ENCODE data around the gene MRPS22. TPM values are rescaled to one million over a fixed set of nuclear protein-coding genes. Genes with fewer than 3 reads are reported as not detected.

MRPS22 gene
- polyA plus RNA-seq, 3 donors: 38.5 to 46.2 (median 38.9) TPM

- H3K27ac ChIP-seq (ENCODE audit: low read depth, low read length): no peak overlapping the region
- 50 to 89% (median 56%) methylated on average over 2 of the region's 2 CpGs for WGBS, 3 donors
These were observed 34.7 kb upstream of the MRPS22 start for GRCh38 chr3:139309061-139309591.

- no peak overlapping the region for H3K27ac ChIP-seq (ENCODE audit: low read depth, low read length)
- WGBS, 3 donors: 71 to 86% (median 79%) methylated on average over 4 of the region's 4 CpGs
These were observed 33.9 kb upstream of the MRPS22 start for GRCh38 chr3:139309880-139310279.

GRCh38 chr3:139310474-139310933 is 33.3 kb upstream of the MRPS22 start:
- WGBS, 3 donors: 64 to 87% (median 69%) methylated on average over 8 of the region's 8 CpGs

GRCh38 chr3:139311557-139311956 is 32.3 kb upstream of the MRPS22 start:
- H3K27ac ChIP-seq (ENCODE audit: low read depth, low read length): no peak overlapping the region
- WGBS, 3 donors: 67 to 86% (median 79%) methylated on average over 1 of the region's 1 CpG

More at GRCh38 chr3:139310474-139310933, 33.3 kb upstream of the MRPS22 start:
- no peak overlapping the region for H3K27ac ChIP-seq (ENCODE audit: low read depth, low read length)

- WGBS, 3 donors: 91 to 100% (median 92%) methylated on average over 1 of the region's 1 CpG
- no peak overlapping the region for H3K27ac ChIP-seq (ENCODE audit: low read depth, low read length)
These were observed 31.4 kb upstream of the MRPS22 start for GRCh38 chr3:139312416-139312815.

GRCh38 chr3:139312959-139313358 is 30.9 kb upstream of the MRPS22 start:
- WGBS, 3 donors: 87 to 94% (median 90%) methylated on average over 2 of the region's 2 CpGs

GRCh38 chr3:139313921-139314320 is 29.9 kb upstream of the MRPS22 start:
- H3K27ac ChIP-seq (ENCODE audit: low read depth, low read length): no peak overlapping the region
- WGBS, 3 donors: 79 to 86% (median 85%) methylated on average over 5 of the region's 5 CpGs

More at GRCh38 chr3:139312959-139313358, 30.9 kb upstream of the MRPS22 start:
- H3K27ac ChIP-seq (ENCODE audit: low read depth, low read length): no peak overlapping the region

- H3K27ac ChIP-seq (ENCODE audit: low read depth, low read length): no peak overlapping the region
- 58 to 65% (median 64%) methylated on average over 6 of the region's 6 CpGs for WGBS, 3 donors
These were observed 26.6 kb upstream of the MRPS22 start for GRCh38 chr3:139317215-139317614.

GRCh38 chr3:139317660-139318430 is 26.0 kb upstream of the MRPS22 start:
- no peak overlapping the region for H3K27ac ChIP-seq (ENCODE audit: low read depth, low read length)
- 87 to 91% (median 90%) methylated on average over 8 of the region's 8 CpGs for WGBS, 3 donors

- no peak overlapping the region for H3K27ac ChIP-seq (ENCODE audit: low read depth, low read length)
- 38 to 61% (median 42%) methylated on average over 3 of the region's 3 CpGs for WGBS, 3 donors
These were observed 25.4 kb upstream of the MRPS22 start for GRCh38 chr3:139318431-139318816.

GRCh38 chr3:139318826-139319225 is 25.0 kb upstream of the MRPS22 start:
- 76 to 86% (median 80%) methylated on average over 6 of the region's 6 CpGs for WGBS, 3 donors
- no peak overlapping the region for H3K27ac ChIP-seq (ENCODE audit: low read depth, low read length)

GRCh38 chr3:139319428-139320402 is 24.1 kb upstream of the MRPS22 start:
- H3K27ac ChIP-seq (ENCODE audit: low read depth, low read length): no peak overlapping the region
- 67 to 73% (median 70%) methylated on average over 10 of the region's 10 CpGs for WGBS, 3 donors

GRCh38 chr3:139320551-139321309 is 23.1 kb upstream of the MRPS22 start:
- WGBS, 3 donors: 76 to 84% (median 81%) methylated on average over 8 of the region's 8 CpGs

GRCh38 chr3:139322346-139322745 is 21.5 kb upstream of the MRPS22 start:
- H3K27ac ChIP-seq (ENCODE audit: low read depth, low read length): no peak overlapping the region
- WGBS, 3 donors: 61 to 83% (median 69%) methylated on average over 5 of the region's 5 CpGs

More at GRCh38 chr3:139320551-139321309, 23.1 kb upstream of the MRPS22 start:
- no peak overlapping the region for H3K27ac ChIP-seq (ENCODE audit: low read depth, low read length)

- 79 to 94% (median 91%) methylated on average over 7 of the region's 7 CpGs for WGBS, 3 donors
- no peak overlapping the region for H3K27ac ChIP-seq (ENCODE audit: low read depth, low read length)
These were observed 20.7 kb upstream of the MRPS22 start for GRCh38 chr3:139323146-139323545.

GRCh38 chr3:139324456-139324855 is 19.4 kb upstream of the MRPS22 start:
- WGBS, 3 donors: 70 to 74% (median 73%) methylated on average over 5 of the region's 5 CpGs
- no peak overlapping the region for H3K27ac ChIP-seq (ENCODE audit: low read depth, low read length)

GRCh38 chr3:139325551-139325950 is 18.3 kb upstream of the MRPS22 start:
- 50 to 96% (median 96%) methylated on average over 3 of the region's 3 CpGs for WGBS, 3 donors

GRCh38 chr3:139326131-139326530 is 17.7 kb upstream of the MRPS22 start:
- WGBS, 3 donors: 87 to 88% (median 87%) methylated on average over 5 of the region's 5 CpGs
- no peak overlapping the region for H3K27ac ChIP-seq (ENCODE audit: low read depth, low read length)

More at GRCh38 chr3:139325551-139325950, 18.3 kb upstream of the MRPS22 start:
- no peak overlapping the region for H3K27ac ChIP-seq (ENCODE audit: low read depth, low read length)
